Measurements from ENCODE around the gene GEMIN7.

GRCh38 chr19:45057444-45057843 is 21.6 kb upstream of the GEMIN7 start:
- TF ChIP-seq CTCF (IDR thresholded peaks at IDR 0.05) (no peak), POLR2A (IDR thresholded peaks at IDR 0.05) (no peak)

Measured in heart left ventricle (tissue), 13 donors.